Measurements from ENCODE around the gene RABEPK. TPM values are rescaled to one million over a fixed set of nuclear protein-coding genes. Genes with fewer than 3 reads are reported as not detected.
"Not testable (repeated sequence)": the region's sequence is repeated elsewhere in the genome, so short reads cannot be mapped to it uniquely, and the experiment has no call there.

Gene RABEPK
- total RNA-seq, 4 donors from 2014 or later = 12.5 to 23.0 (median 15.0) TPM

DNA sequence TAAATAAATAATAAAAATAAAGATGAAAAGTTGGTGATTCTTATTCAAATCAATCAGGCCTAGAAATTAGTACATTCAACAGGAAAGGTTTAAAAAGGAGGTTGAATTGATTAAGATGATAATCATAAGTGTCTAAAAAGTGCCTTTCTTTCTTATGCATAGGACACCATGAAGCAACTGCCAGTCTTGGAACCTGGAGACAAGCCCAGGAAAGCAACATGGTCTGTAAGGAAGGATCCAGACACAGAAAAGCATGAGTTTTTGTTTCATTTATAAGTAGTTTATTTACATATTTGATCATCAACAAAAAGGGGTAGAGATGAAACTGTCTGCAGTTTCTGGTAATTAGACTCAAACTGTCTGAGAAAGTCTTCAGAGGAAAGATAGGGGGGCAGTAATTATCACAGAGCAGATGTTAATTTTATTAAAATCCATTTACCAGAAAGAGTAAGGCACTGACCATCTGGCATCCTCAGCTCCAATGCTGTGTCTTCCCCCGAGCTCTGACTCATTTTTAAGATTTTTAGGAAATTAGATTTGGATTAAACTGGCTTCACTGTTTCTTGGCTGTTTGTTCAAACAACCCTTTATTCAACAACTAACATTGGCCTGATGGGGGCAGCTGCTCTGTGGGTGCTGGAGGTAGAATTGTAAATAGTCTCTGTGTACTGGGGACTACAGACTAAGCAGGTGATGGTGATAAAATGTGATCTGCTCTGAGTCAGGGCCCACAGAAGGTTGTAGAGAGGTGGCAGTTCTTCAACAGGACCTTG lies 2.7 kb downstream of the RABEPK start:
- peaks cover 0 to 56% (median 0%) of the 10 kb centered on the region in 3 donors for H3K36me3 ChIP-seq
- 73 to 75% methylated on average over 1 of the region's 1 CpG for WGBS, 2 donors

DNA sequence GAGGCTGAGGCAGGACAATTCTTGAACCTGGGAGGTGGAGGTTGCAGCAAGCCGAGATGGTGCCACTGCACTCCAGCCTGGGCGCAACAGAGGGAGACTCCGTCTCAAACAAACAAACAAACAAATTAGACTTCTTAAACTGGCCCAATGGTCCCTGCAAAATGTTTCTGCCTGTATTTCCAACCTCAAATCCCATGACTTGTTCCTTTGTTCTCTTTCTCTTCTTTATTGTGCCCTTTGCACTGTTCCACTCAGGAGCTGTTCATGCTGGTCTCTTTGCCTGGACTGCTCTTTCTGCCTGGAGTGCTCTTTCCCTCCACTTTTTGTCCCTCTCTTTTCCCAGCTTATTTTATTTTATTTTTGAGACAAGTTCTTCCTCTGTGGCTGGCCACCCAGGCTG lies 4.1 kb downstream of the RABEPK start:
- H3K27ac ChIP-seq = no peak overlapping the region
- TF ChIP-seq, protein P1, sequence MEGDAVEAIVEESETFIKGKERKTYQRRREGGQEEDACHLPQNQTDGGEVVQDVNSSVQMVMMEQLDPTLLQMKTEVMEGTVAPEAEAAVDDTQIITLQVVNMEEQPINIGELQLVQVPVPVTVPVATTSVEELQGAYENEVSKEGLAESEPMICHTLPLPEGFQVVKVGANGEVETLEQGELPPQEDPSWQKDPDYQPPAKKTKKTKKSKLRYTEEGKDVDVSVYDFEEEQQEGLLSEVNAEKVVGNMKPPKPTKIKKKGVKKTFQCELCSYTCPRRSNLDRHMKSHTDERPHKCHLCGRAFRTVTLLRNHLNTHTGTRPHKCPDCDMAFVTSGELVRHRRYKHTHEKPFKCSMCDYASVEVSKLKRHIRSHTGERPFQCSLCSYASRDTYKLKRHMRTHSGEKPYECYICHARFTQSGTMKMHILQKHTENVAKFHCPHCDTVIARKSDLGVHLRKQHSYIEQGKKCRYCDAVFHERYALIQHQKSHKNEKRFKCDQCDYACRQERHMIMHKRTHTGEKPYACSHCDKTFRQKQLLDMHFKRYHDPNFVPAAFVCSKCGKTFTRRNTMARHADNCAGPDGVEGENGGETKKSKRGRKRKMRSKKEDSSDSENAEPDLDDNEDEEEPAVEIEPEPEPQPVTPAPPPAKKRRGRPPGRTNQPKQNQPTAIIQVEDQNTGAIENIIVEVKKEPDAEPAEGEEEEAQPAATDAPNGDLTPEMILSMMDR (IDR thresholded peaks at IDR 0.05) = no peak
- no peak for TF ChIP-seq POLR2A (IDR thresholded peaks at IDR 0.05)
- intact Hi-C loops (cut with DNase I) = no loop called here
- no peaks in the 10 kb centered on the region for H3K9me3 ChIP-seq
- WGBS, 2 donors = 80 to 100% methylated on average over 3 of the region's 3 CpGs
- peaks cover 0 to 71% (median 5%) of the 10 kb centered on the region in 3 donors for H3K36me3 ChIP-seq
- no peak overlapping the region for H3K4me3 ChIP-seq
- H3K27me3 ChIP-seq = no peaks in the 10 kb centered on the region
- peaks cover 0 to 19% (median 8%) of the 10 kb centered on the region in 3 donors for H3K4me1 ChIP-seq
- no peak for DNase-seq

More for the DNA sequence above, 2.7 kb downstream of the RABEPK start:
- Histone ChIP-seq H3K9me3 (no peaks in the 10 kb centered on the region), H3K27me3 (no peaks in the 10 kb centered on the region), H3K27ac (no peak overlapping the region), H3K4me1 (peaks cover 0 to 27% (median 8%) of the 10 kb centered on the region in 3 donors), H3K4me3 (no peak overlapping the region)
- no peak for DNase-seq
- intact Hi-C loops (cut with DNase I) = no loop called here
- TF ChIP-seq, protein P1 (IDR thresholded peaks at IDR 0.05) = no peak

DNA sequence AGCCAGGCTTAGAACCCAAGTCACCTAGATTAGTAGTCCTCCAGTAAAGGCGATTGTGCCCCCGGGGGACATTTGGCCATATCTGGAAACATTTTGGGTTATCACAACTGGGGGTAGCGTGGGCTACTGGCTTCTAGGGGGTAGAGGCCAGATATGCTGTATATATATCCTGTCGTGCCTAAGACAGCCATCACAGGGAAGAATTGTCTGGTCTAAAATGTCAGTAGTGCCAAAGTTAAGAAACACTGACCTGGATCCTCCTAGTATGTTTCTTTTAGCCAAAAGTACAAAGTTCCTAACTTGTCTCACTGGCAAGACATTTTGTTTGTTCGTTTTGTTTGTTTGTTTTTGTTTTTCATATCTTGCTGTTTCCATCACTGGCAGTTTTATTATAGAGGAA lies 13.8 kb downstream of the RABEPK start:
- no peaks in the 10 kb centered on the region for H3K27me3 ChIP-seq
- WGBS, 2 donors = 87 to 88% methylated on average over 5 of the region's 5 CpGs
- no peak overlapping the region for H3K27ac ChIP-seq
- peaks cover 0 to 85% (median 9%) of the 10 kb centered on the region in 3 donors for H3K36me3 ChIP-seq
- H3K4me1 ChIP-seq = no peaks in the 10 kb centered on the region
- intact Hi-C loops (cut with DNase I) = no loop called here
- TF ChIP-seq POLR2A (IDR thresholded peaks at IDR 0.05) = no peak
- TF ChIP-seq, protein P1 (IDR thresholded peaks at IDR 0.05) = no peak
- DNase-seq = no peak
- H3K9me3 ChIP-seq = no peaks in the 10 kb centered on the region
- no peak overlapping the region for H3K4me3 ChIP-seq

DNA sequence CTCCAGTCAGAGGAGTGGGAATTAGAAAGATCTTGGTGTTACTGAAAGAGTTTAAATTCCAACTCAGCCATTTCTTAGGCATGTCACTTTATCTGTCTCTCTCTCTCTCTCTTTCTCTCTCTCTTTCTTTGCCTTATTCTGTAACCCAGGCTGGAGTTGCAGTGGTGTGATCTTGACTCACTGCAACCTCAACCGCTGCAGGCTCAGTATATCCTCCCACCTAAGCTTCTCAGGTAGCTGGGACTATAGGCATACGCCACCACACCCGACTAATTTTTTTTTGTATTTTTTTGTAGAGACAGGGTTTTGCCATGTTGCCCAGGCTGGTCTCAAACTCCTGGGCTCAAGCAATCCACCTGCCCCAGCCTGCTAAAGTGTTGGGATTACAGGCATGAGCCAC lies 18.3 kb downstream of the RABEPK start:
- 84 to 100% methylated on average over 3 of the region's 3 CpGs for WGBS, 2 donors
- Histone ChIP-seq H3K27ac (no peak overlapping the region), H3K4me1 (no peaks in the 10 kb centered on the region), H3K36me3 (peaks cover 0 to 86% (median 0%) of the 10 kb centered on the region in 3 donors), H3K9me3 (no peaks in the 10 kb centered on the region), H3K27me3 (no peaks in the 10 kb centered on the region), H3K4me3 (no peak overlapping the region)
- no peak for DNase-seq
- TF ChIP-seq, protein P1 (IDR thresholded peaks at IDR 0.05) = no peak
- TF ChIP-seq POLR2A (IDR thresholded peaks at IDR 0.05) = no peak
- intact Hi-C loops (cut with DNase I) = no loop called here

DNA sequence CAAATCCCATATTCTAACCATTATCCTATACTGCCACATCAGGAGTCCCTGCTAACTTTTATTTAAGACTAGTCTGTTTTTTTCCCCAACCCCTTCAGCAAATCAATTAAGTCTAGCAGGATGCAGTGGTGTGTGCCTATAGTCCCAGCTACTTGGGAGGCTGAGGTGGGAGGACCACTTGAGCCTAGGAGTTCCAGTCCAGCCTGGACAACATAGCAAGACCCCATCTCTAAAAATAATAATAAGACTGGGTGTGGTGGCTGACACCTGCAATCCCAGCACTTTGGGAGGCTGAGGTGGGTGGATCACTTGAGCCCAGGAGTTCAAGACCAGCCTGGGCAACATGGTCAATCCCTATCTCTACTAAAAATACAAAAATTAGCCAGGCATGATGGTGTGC lies 24.5 kb downstream of the RABEPK start:
- H3K27me3 ChIP-seq; H3K4me3 ChIP-seq; DNase-seq; H3K27ac ChIP-seq; H3K4me1 ChIP-seq; H3K9me3 ChIP-seq; intact Hi-C loops (cut with DNase I): not testable (repeated sequence)
- H3K36me3 ChIP-seq = peaks cover 0 to 89% (median 8%) of the 10 kb centered on the region in 3 donors
